SK-N-SH (cell line): ENCODE results near the gene ARFGAP1. TPM values are rescaled to one million over a fixed set of nuclear protein-coding genes. Genes with fewer than 3 reads are reported as not detected.
"Not testable (repeated sequence)": the region's sequence is repeated elsewhere in the genome, so short reads cannot be mapped to it uniquely, and the experiment has no call there.

Experiments
- CTCF ChIA-PET: fragments of 300-600, 350-600 bp; formaldehyde crosslinking; extraction: SDS; loops from one replicate; lab custom pipeline; 2021; lab: Yijun Ruan, JAX
- POLR2A ChIA-PET: fragments of 350-600 bp; sonication (Branson Sonifier 250); formaldehyde crosslinking; extraction: SDS; loops from one replicate; lab custom pipeline; 2020; ENCODE audit warnings: antibody characterized with exemption, inconsistent platforms; lab: Yijun Ruan, JAX
- DNase-seq: peaks from one replicate; pipeline ENCODE4 v3.0.0; 2012
- H2AFZ ChIP-seq: fragments of 200-600 bp; sonication (generic); 2 replicates; pipeline ENCODE4 v1.8.1; 2016; ENCODE audit warnings: antibody characterized with exemption, mild to moderate bottlenecking, low read depth
- H3F3A ChIP-seq: fragments of 200-600 bp; sonication (generic); replicated peaks from 2 replicates; pipeline ENCODE3; 2016; ENCODE audit warnings: antibody characterized with exemption, mild to moderate bottlenecking; ENCODE audit not compliant: insufficient read depth
- H3K27ac ChIP-seq, 2 experiments: fragments of 200-500 bp in 1 of 2; fragments of 200-600 bp in 1 of 2; sonication (Bioruptor generic) in 1 of 2; sonication (generic), shearing (Covaris generic) in 1 of 2; 2 replicates each; pipeline versions ENCODE4 v1.5.1 to v1.6.1; 2014 to 2016; ENCODE audit warnings: low read depth in 2 of 2, inconsistent platforms in 1 of 2, low read length in 1 of 2, mild to moderate bottlenecking in 1 of 2, mixed read lengths in 1 of 2
- H3K27me3 ChIP-seq: fragments of 200-600 bp; sonication (generic), shearing (Covaris generic); 2 replicates; pipeline ENCODE4 v1.6.1; 2016; ENCODE audit warnings: mixed run types; ENCODE audit not compliant: insufficient read depth
- H3K36me3 ChIP-seq, 2 experiments: fragments of 200-500 bp in 1 of 2; fragments of 200-600 bp in 1 of 2; sonication (Bioruptor generic) in 1 of 2; sonication (generic) in 1 of 2; replicated peaks in 1 of 2; 2 replicates each; pipeline versions ENCODE3 to v1.5.1; 2014 to 2016; ENCODE audit warnings: low read length in 1 of 2, mild to moderate bottlenecking in 1 of 2; ENCODE audit not compliant: insufficient read depth in 2 of 2, control insufficient read depth in 1 of 2
- H3K4me1 ChIP-seq, 2 experiments: fragments of 200-500 bp in 1 of 2; fragments of 200-600 bp in 1 of 2; sonication (Bioruptor generic) in 1 of 2; sonication (generic), shearing (Covaris generic) in 1 of 2; 2 replicates each; pipeline versions ENCODE4 v1.5.1 to v1.6.1; 2014 to 2016; ENCODE audit warnings: low read depth in 1 of 2, low read length in 1 of 2, mixed run types in 1 of 2; ENCODE audit not compliant: insufficient read depth in 2 of 2, control insufficient read depth in 1 of 2
- H3K4me2 ChIP-seq: fragments of 200-600 bp; sonication (generic), shearing (Covaris generic); 2 replicates; pipeline ENCODE4 v1.6.1; 2017; ENCODE audit warnings: mixed run types
- H3K4me3 ChIP-seq, 2 experiments: fragments of 200-500 bp in 1 of 2; fragments of 200-600 bp in 1 of 2; sonication (Bioruptor generic) in 1 of 2; sonication (generic), shearing (Covaris generic) in 1 of 2; 2 replicates each; pipeline versions ENCODE4 v1.5.1 to v1.8.1; 2014 to 2016; ENCODE audit warnings: low read depth in 2 of 2, inconsistent platforms in 1 of 2, low read length in 1 of 2, mild to moderate bottlenecking in 1 of 2, mixed read lengths in 1 of 2, moderate library complexity in 1 of 2
- H3K79me2 ChIP-seq: fragments of 200-600 bp; sonication (generic); 2 replicates; pipeline ENCODE4 v1.8.1; 2017; ENCODE audit warnings: mild to moderate bottlenecking; ENCODE audit not compliant: insufficient read depth
- H3K9ac ChIP-seq: fragments of 200-600 bp; sonication (generic); 2 replicates; pipeline ENCODE4 v1.6.1; 2017; ENCODE audit warnings: mixed run types
- H3K9me2 ChIP-seq: fragments of 200-600 bp; sonication (generic); 2 replicates; pipeline ENCODE4 v1.6.1; 2017; ENCODE audit warnings: mixed run types
- H3K9me3 ChIP-seq: fragments of 200-600 bp; sonication (generic); 2 replicates; pipeline ENCODE4 v1.6.1; 2017; ENCODE audit warnings: mixed run types, mild to moderate bottlenecking, moderate library complexity
- H4K20me1 ChIP-seq: fragments of 200-600 bp; sonication (generic); 2 replicates; pipeline ENCODE4 v1.6.1; 2017; ENCODE audit warnings: mild to moderate bottlenecking, mixed run types; ENCODE audit not compliant: insufficient read depth
- EP300 ChIP-seq, 2 experiments: IDR thresholded peaks; 2 replicates each; pipeline versions ENCODE4 v1.4.0 to v1.6.1; 2012; ENCODE audit warnings: borderline replicate concordance in 1 of 2, low read depth in 1 of 2, low read length in 1 of 2
- FOXM1 ChIP-seq: IDR thresholded peaks from 2 replicates; pipeline ENCODE4 v1.4.0; 2012; ENCODE audit warnings: low read depth, mild to moderate bottlenecking
- GABPA ChIP-seq: IDR thresholded peaks from 2 replicates; pipeline ENCODE4 v1.4.0; 2012; ENCODE audit warnings: low read depth, mild to moderate bottlenecking
- GATA2 ChIP-seq: sonication (generic); formaldehyde crosslinking; IDR thresholded peaks from 2 replicates; pipeline ENCODE4 v1.5.0; 2020; ENCODE audit warnings: mild to moderate bottlenecking, missing genetic modification reagents
- JUND ChIP-seq: IDR thresholded peaks from 2 replicates; pipeline ENCODE4 v1.4.0; 2012
- NFIC ChIP-seq: IDR thresholded peaks from 2 replicates; pipeline ENCODE4 v1.4.0; 2012; ENCODE audit warnings: borderline replicate concordance
- RAD21 ChIP-seq: IDR thresholded peaks from 2 replicates; pipeline ENCODE4 v1.6.1; 2012; ENCODE audit warnings: mild to moderate bottlenecking, low read length
- RCOR1 ChIP-seq: fragments of 150-350 bp; IDR thresholded peaks from 2 replicates; pipeline ENCODE4 v1.6.1; 2017; ENCODE audit warnings: antibody characterized with exemption, low read length
- SMC3 ChIP-seq: IDR thresholded peaks from 2 replicates; pipeline ENCODE4 v1.6.1; 2012; ENCODE audit warnings: low read depth, low read length, improper control_type of control experiment
- TAF1 ChIP-seq: IDR thresholded peaks from 2 replicates; pipeline ENCODE4 v1.6.1; 2012; ENCODE audit warnings: low read depth, mild to moderate bottlenecking, low read length, moderate library complexity, borderline replicate concordance
- TCF12 ChIP-seq: IDR thresholded peaks from 2 replicates; pipeline ENCODE4 v1.4.0; 2012
- WGBS: methylation state at CpG from one replicate; pipeline ENCODE4 v1.1.6; 2017; ENCODE audit warnings: low lambda C conversion rate; 5-methylcytosine and 5-hydroxymethylcytosine counted together
- polyA plus RNA-seq, 3 experiments: library from polyadenylated mRNA; depleted of rRNA; stranded (reverse); fragments of >200 nt; gene quantifications; 2 replicates each; pipeline ENCODE4 v1.2.3, GENCODE V29; 2012
- TF ChIP-seq, protein P1 (sequence below): fragments of 200-600 bp; sonication (generic); IDR thresholded peaks from 2 replicates; pipeline ENCODE4 v1.6.1; 2017; ENCODE audit warnings: antibody characterized with exemption, mild to moderate bottlenecking, moderate library complexity
- TF ChIP-seq, protein P2 (sequence below): IDR thresholded peaks from 2 replicates; pipeline ENCODE4 v1.4.0; 2012; ENCODE audit warnings: low read depth
- TF ChIP-seq, protein P3 (sequence below): fragments of 150-350 bp; IDR thresholded peaks from 2 replicates; pipeline ENCODE4 v1.6.1; 2016; ENCODE audit warnings: mild to moderate bottlenecking, low read depth, low read length

Gene ARFGAP1
- polyA plus RNA-seq, 1 of the 3 experiments (the other 2 are of a cell fraction), result 72.7 TPM

DNA sequence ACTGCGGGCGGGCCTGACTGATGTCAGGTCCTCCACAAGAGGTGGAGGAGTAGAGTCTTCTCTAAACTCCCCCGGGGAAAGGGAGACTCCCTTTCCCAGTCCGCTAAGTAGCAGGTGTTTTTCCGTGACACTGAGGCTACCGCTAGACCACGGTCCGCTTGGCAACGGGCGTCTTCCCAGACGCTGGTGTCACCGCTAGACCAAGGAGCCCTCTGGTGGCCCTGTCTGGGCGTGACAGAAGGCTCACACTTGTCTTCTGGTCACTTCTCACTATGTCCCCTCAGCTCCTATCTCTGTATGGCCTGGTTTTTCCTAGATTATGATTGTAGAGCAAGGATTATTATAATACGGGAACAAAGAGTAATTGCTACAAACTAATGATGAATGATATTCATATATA is 21.3 kb upstream of the ARFGAP1 start:
- H3K27me3 ChIP-seq, result peaks cover 33% of the 10 kb centered on the region

DNA sequence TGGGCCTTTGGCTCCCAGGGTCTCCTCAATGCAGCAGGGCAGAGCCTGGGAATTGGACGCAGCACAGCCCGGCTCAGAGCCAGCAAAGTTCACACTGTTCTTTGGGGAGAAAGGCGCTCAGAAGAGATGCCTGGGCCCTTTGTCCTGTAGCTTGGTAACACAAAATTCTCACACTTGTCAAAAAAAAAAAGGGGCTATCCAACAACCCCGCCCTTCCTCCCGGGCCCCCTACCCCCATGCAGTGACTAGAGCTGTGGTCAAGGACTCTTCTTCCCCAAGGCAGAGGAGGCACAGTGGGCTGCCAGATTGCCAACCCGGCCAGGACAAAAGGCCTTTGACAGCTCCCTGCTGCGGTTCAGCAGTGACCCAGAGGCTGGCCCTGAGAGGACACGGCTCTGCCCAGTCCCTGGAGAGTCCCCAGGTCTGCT is 20.3 kb upstream of the ARFGAP1 start:
- Histone ChIP-seq H3K4me2 (no peak overlapping the region), H4K20me1 (no peaks in the 10 kb centered on the region), H2AFZ (no peak overlapping the region), H3K36me3 (no peaks in the 10 kb centered on the region), H3K9me3 (no peaks in the 10 kb centered on the region), H3K9ac (no peak overlapping the region), H3K9me2 (no peaks in the 10 kb centered on the region), H3F3A (no peaks in the 10 kb centered on the region), H3K27me3 (peaks cover 33% of the 10 kb centered on the region), H3K4me1 (no peaks in the 10 kb centered on the region; a peak in 1 of 4 replicates), H3K79me2 (no peaks in the 10 kb centered on the region), H3K4me3 (no peak overlapping the region), H3K27ac (no peak overlapping the region)
- TF ChIP-seq TCF12 (no peak), NFIC (no peak), EP300 (IDR thresholded peaks at IDR 0.05; ENCODE audit: borderline replicate concordance in 1 of 2, low read depth in 1 of 2, low read length in 1 of 2) (no peak)
- ChIA-PET POLR2A (no interaction called here), CTCF (interaction anchor here (1.2 to 5.8 kb wide), 4 partner anchors 22 to 69 kb away, joined by 3 to 74 read pairs (median 6); no protein-coding TSS in a partner anchor)
- no peak for DNase-seq
- WGBS, result 46% methylated on average over 6 of the region's 8 CpGs

More for the DNA sequence above, 21.3 kb upstream of the ARFGAP1 start:
- POLR2A ChIA-PET, H3K27ac ChIP-seq, H3K4me1 ChIP-seq, H3K9me2 ChIP-seq, H3K4me2 ChIP-seq, H3K4me3 ChIP-seq, H4K20me1 ChIP-seq, DNase-seq, H3K36me3 ChIP-seq, H3K9ac ChIP-seq, H3F3A ChIP-seq, H2AFZ ChIP-seq: not testable (repeated sequence)
- CTCF ChIA-PET, result interaction anchor here (0.6 to 5.8 kb wide), 4 partner anchors 21 to 59 kb away, joined by 3 to 74 read pairs (median 6); no protein-coding TSS in a partner anchor
- TF ChIP-seq, protein P1, sequence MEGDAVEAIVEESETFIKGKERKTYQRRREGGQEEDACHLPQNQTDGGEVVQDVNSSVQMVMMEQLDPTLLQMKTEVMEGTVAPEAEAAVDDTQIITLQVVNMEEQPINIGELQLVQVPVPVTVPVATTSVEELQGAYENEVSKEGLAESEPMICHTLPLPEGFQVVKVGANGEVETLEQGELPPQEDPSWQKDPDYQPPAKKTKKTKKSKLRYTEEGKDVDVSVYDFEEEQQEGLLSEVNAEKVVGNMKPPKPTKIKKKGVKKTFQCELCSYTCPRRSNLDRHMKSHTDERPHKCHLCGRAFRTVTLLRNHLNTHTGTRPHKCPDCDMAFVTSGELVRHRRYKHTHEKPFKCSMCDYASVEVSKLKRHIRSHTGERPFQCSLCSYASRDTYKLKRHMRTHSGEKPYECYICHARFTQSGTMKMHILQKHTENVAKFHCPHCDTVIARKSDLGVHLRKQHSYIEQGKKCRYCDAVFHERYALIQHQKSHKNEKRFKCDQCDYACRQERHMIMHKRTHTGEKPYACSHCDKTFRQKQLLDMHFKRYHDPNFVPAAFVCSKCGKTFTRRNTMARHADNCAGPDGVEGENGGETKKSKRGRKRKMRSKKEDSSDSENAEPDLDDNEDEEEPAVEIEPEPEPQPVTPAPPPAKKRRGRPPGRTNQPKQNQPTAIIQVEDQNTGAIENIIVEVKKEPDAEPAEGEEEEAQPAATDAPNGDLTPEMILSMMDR, result peak; percentile 7; the same call in 1 of the 2 replicates
- TF ChIP-seq SMC3 (0 out of 2 replicates have a peak, but pooled peaks have one; percentile 5), RAD21 (peak; percentile 22; the same call in 1 of the 2 replicates)
- TF ChIP-seq, all 33 proteins: peak for 3; not testable (repeated sequence) for 30
- WGBS, result 38% methylated on average over 7 of the region's 14 CpGs
- H3K79me2 ChIP-seq, H3K9me3 ChIP-seq: not testable (repeated sequence)

DNA sequence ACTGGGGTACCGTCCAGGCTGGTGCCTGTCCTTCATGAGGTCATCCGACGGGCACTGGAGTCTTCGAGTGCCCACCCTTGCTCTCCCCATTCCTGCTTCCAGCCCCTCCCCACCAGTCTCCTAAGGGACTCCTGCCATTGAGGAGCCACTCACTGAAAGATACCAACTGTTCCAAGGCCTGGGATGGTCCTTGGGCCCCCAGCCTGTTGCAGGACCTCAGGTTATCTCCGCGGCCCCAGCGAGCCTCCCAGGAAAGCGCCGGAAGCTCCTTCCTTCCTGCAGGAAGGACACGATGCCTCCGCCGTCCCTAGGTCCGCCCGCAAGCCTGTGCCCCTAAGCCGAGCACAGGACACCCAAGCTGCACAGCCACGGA is 19.6 kb upstream of the ARFGAP1 start:
- 36% methylated on average over 12 of the region's 16 CpGs for WGBS
- no peak overlapping the region for H3K9ac ChIP-seq
- H3K9me2 ChIP-seq, result no peaks in the 10 kb centered on the region
- no peaks in the 10 kb centered on the region for H4K20me1 ChIP-seq
- no peaks in the 10 kb centered on the region for H3F3A ChIP-seq
- H2AFZ ChIP-seq, result no peak overlapping the region
- no peak overlapping the region for H3K27ac ChIP-seq
- POLR2A ChIA-PET, result no interaction called here
- H3K79me2 ChIP-seq, result no peaks in the 10 kb centered on the region
- H3K4me1 ChIP-seq, result no peaks in the 10 kb centered on the region; a peak in 1 of 4 replicates
- no peak overlapping the region for H3K4me2 ChIP-seq
- H3K9me3 ChIP-seq, result no peaks in the 10 kb centered on the region
- no peak for DNase-seq
- peaks cover 33% of the 10 kb centered on the region for H3K27me3 ChIP-seq
- H3K36me3 ChIP-seq, result no peaks in the 10 kb centered on the region
- CTCF ChIA-PET, result interaction anchor here (0.7 to 5.8 kb wide), 7 partner anchors 17 to 280 kb away, joined by 3 to 74 read pairs (median 4); no protein-coding TSS in a partner anchor
- no peak overlapping the region for H3K4me3 ChIP-seq
- TF ChIP-seq, protein P2, sequence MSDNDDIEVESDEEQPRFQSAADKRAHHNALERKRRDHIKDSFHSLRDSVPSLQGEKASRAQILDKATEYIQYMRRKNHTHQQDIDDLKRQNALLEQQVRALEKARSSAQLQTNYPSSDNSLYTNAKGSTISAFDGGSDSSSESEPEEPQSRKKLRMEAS, result no peak
- TF ChIP-seq RCOR1 (no peak), RAD21 (no peak), GATA2 (CRISPR knock-in tag) (no peak), EP300 (IDR thresholded peaks at IDR 0.05; ENCODE audit: borderline replicate concordance in 1 of 2, low read depth in 1 of 2, low read length in 1 of 2) (no peak), TAF1 (no peak), GABPA (no peak), JUND (no peak), FOXM1 (no peak)
- TF ChIP-seq, protein P1, result no peak
- TF ChIP-seq, protein P3, sequence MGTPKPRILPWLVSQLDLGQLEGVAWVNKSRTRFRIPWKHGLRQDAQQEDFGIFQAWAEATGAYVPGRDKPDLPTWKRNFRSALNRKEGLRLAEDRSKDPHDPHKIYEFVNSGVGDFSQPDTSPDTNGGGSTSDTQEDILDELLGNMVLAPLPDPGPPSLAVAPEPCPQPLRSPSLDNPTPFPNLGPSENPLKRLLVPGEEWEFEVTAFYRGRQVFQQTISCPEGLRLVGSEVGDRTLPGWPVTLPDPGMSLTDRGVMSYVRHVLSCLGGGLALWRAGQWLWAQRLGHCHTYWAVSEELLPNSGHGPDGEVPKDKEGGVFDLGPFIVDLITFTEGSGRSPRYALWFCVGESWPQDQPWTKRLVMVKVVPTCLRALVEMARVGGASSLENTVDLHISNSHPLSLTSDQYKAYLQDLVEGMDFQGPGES, result no peak
